NCI-H82 (cell line): ENCODE results near the gene SPTLC3.

Source experiments
- DNase-seq: peaks from one replicate; lab custom pipeline; 2025; lab: John Stamatoyannopoulos, UW

SPTLC3 gene

DNA sequence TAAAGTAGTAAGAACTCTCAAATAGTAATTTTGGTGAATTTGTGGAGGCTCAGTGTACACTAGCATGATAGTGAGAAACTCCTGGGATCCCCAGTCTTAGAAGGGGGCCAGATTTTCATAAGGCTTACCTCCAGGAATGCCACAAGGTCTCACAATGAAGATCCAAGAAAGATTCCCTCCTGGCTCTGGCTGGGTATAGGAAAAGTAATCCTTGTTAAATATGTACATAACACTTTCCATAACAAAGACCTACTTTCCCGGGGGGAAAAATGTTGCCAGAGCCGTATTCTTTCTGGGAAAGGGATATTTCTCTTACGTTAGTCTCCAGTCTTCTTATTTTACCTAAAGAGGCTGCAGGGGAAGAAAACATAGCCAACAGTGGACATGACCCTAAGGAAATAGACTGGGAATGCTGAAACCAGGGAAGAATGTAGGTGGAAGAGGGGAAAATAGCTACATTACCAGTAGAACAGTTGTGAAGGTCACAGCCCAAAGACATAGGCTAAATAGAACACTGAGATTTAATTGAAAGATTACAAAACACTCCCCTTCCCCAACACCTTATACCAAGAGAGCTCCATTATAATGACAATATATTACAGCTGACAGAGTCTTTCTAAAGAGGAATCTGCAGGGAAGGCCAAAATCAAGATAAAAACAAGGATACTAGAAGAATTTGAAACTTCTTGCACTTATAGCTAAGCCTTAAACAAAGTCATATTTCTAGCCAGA, 177.4 kb downstream of the SPTLC3 start:
- DNase-seq = no peak

DNA sequence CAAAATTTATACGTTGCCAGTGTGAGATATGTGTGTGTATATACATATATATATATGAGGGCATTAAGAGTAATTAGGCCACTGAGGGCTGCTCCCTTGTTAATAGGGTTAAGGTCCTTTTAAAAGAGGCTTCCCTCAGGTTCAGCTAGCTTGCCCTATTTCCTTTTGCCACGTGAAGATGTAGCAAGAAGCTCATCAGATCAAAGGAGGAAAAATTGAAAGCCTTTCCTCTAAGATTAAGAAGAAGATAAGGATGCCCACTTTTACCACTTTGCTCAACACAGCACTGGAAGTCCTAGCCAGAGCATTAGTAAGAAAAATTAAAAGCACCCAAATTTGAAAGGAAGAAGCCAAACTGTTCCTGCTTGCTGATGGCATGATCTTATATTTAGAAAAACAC, 179.1 kb downstream of the SPTLC3 start:
- DNase-seq = no peak

DNA sequence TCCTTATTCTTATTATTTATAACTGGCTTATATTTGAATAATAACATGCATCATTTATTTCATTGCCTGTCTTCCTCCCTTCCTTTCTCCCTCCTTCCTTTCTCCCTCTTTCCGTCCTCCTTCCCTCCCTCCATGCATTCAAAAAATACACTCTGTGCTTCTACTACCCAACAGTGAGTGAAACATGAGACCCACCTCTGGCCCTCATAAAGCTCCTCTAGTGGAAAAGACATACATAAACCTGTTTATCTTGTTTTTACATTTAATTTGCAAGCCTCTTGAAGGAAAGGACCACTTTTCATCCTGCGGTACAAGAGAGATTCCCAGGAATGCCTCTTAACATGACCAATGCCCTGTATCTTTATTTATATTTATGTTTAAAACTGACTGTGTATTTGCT, 190.5 kb downstream of the SPTLC3 start:
- no peak for DNase-seq

DNA sequence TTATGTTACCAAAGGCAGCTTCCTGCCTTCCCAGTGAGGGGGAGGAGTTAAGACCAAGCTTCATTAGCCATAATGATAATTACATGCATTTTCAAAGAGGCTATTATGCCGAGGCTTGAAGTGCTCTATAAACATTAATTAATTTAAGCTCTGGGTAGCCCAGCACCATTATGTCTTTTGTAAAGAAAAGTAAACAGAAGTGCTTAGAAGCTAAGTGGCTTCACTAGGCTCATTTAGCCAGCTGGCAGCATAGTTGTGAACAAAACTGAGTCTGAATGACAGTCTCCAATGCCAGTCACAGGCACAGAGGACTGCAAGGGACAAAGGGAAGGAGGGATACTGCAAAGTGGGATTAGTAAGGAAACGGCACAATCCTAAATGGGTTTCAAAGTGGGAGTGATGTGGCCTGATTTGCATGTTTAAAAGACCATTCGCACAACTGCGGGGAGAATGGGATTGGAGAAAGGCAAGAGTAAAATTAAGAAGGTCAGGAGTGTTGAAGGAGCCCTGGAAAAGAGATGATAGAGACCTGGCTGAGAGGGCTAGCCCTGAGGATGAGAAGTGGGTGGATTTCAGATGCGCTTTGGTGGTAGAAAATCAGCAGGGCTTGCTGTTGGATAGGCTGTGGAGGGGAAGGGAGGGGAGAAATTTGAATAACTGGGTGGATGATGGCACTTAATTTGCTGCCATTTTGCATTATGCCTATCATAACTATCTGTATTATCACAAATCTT, 192.2 kb downstream of the SPTLC3 start:
- DNase-seq = peak; percentile 94

DNA sequence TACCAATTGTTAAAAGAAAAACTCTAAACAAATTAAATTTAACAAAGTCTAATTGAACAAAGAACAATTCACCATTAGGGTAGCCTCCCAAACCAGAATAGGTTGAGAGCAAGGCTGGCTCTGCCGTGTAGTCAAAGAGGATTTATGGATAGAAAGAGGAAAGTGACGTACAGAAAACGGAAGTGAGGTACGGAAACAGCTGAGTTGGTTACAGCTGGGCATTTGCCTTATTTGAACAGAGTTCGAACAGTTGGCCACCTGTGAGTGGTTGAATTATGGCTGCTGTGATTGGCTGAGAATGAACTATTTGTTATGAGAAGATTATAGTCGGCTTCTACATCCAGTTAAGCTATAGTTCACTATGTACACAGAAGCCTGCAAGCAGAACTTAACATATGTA, 193.8 kb downstream of the SPTLC3 start:
- peak; percentile 55 for DNase-seq

DNA sequence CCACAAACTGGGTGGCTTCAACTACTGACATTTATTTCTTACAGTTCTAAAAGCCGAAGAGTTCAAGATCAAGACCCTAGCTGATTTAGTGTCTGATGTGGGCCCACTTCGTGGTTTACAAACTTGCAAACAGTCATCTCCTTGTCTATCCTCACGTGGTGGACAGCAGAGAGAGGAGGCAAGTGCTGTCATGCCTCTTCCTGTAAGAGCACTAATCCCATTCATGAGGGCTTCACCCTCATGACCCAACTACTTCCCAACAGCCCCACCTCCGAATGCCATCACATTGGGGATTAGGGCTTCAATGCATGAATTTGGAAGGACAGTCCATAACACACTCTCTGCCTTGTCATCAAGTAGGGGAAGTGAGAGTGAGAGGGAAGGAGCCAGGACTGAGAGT, 196.7 kb downstream of the SPTLC3 start:
- no peak for DNase-seq

DNA sequence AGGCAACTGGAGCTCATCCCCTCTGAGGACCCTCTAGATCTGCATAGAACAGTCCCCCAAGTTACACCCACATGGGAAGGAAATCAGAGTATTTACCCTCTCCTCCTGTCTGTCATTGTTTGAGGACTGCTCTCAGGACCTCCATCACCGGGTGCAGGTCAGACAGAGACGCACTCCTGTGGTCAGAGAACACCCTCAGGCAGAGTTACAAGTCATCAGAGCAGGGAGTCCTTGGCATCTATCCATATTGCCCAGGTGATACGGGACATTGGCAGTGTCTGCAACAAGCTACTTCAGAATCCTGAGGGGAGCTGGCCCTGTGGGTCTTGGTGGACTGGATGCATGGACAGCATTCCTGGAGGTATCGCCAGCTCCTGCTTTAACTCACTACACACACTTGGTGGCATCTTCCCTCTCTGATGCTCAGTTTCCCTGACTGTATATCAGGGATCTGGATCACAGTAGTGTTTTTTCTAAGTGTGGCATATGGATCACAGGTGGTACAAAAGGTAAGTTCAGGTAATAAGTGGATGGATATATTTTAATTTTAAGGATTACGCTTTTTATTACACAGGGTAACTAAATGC, 197.2 kb downstream of the SPTLC3 start:
- DNase-seq = no peak

DNA sequence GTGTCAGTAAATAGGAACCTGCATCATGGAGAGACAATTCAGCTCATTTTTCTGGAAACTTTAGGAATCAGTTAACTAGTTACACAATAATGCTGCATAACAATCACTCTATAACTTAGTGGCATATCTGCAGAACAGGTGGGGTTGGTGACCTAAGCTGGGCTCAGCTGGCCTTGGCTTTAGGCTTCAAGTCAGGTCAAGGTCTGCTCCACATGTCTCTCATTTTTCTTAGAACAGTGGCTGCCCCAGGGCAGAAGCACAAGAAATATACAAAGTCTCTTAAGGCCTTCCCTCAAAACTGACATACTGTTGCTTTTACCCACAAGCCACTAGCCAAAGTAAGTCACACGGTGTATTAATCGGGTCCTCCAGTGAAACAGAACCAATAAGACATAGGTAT, 198.2 kb downstream of the SPTLC3 start:
- DNase-seq = no peak

DNA sequence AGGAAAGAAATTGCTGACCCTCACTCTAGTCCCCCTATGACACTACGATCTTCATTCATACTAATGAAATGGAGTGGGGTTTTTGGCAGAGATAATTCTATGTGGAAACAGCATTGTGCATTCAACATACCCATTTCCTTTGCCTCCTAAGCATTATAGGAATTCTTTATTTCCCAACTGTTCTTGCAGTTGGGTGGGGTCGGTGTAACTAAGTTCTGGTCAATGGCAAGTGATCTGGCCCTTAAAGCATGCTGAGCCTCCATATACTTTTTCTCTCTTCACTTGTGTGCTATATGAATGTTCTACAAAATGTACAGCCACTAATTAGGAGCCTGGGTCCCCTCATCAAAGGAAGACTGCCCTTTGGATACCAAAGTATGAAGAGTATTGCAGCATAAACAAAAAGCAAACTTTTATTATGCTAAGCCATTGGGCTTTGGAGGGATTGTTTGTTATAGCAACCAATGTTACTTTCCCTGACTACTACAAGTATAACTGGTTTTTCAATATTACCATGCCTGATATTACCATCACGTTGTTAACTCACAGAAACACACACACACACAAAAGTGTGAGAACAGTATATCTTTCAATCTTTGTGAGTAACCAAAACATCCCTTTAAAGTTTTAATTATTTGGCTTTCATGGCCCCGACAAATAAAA, 203.3 kb downstream of the SPTLC3 start:
- DNase-seq = no peak

DNA sequence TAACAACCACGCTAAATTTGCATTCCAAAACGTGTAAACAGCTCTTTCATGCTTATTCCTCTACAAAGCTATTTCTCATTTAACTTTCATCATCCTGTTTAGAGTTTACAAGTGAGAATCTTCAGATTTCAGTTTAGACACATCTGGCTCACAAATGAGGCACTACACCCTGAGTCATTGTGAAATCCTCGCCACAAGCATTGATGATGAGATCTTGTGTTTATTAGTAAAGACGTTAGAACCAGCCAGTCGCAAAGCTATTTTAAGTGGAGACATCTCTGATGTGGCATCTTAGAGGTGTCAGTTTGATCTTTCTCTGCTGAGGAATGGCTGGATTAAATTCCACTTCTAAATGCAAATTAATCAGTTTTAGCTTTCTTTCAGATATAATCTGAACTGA, 204.0 kb downstream of the SPTLC3 start:
- DNase-seq = no peak

DNA sequence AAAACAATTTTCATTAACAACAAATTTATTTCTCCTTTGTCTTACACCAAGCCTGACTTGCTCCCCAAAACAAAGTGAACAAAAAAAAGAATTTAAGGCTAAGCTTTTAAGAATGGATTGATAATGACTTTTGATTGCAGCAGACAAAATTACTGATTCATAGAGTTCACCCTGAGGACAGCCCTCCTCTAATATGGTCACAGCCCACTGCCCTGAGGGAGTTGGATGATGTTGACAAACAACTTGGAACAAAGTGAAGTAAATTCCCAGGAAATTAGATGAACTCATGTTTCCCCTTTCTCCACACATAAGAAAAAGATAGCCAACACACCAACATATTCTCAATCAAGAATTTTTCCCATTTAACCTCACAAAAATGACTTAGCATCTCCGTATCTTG, 204.6 kb downstream of the SPTLC3 start:
- DNase-seq = no peak

DNA sequence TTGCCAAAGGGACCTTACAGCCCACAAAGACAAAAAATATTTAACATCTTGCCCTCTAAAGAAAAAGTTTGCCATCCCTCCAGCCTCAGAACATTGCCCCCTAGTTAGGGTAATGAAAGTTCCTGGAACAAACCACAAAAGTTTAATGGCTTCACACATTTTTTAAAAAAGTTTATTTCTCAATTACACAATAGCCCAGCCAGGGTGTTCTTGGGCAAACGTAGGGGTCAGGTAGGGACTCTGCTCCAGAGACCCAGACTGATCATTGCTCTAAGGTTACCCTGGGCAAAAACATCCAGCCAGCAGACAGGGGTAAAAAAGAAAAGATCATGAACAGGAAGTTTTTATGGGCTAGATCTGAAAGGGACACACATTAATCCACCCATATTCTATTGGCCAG, 207.8 kb downstream of the SPTLC3 start:
- DNase-seq = no peak
